Measurements from ENCODE around the gene NUTM1. TPM values are rescaled to one million over a fixed set of nuclear protein-coding genes. Genes with fewer than 3 reads are reported as not detected.

NUTM1 gene
- total RNA-seq, 1 experiment from 2014 or later: 0.46 TPM

GRCh38 chr15:34370643-34371042 lies 27.5 kb downstream of the NUTM1 start:
- Mint-ChIP-seq H3K9me3 (peaks cover 25% of the 10 kb centered on the region), H3K27ac (no peak overlapping the region), H3K36me3 (peaks cover 13% of the 10 kb centered on the region), H3K4me3 (no peak overlapping the region), H3K4me1 (peaks cover 16% of the 10 kb centered on the region), H3K27me3 (ENCODE audit: low read depth) (no peaks in the 10 kb centered on the region; the same call in 1 of the 2 replicates)
- DNase-seq (ENCODE audit: low spot score) (no peak), ATAC-seq (no peak)
- CTCF ChIA-PET: no interaction called here
- TF ChIP-seq FOXP1 (CRISPR knock-in tag; IDR thresholded peaks at IDR 0.05; ENCODE audit: borderline replicate concordance) (no peak), GABPB1 (CRISPR knock-in tag; IDR thresholded peaks at IDR 0.05) (no peak), AR (CRISPR knock-in tag; IDR thresholded peaks at IDR 0.05) (no peak), ZNF425 (CRISPR knock-in tag; conservative IDR thresholded peaks at IDR 0.05) (no peak), ZNF512 (CRISPR knock-in tag; IDR thresholded peaks at IDR 0.05; ENCODE audit: borderline replicate concordance) (0 out of 2 replicates have a peak, but pooled peaks have one; percentile 76)
- POLR2A ChIA-PET: no interaction called here

GRCh38 chr15:34373951-34374350 lies 30.8 kb downstream of the NUTM1 start:
- Mint-ChIP-seq H3K36me3 (peaks cover 17% of the 10 kb centered on the region), H3K9me3 (peaks cover 35% of the 10 kb centered on the region), H3K4me3 (no peak overlapping the region), H3K27ac (no peak overlapping the region), H3K27me3 (ENCODE audit: low read depth) (peaks cover 25% of the 10 kb centered on the region), H3K4me1 (peaks cover 13% of the 10 kb centered on the region)
- ATAC-seq (no peak), DNase-seq (ENCODE audit: low spot score) (no peak)
- TF ChIP-seq TCF7 (CRISPR knock-in tag; IDR thresholded peaks at IDR 0.05; ENCODE audit: low read depth) (no peak), ZNF317 (CRISPR knock-in tag; IDR thresholded peaks at IDR 0.05; ENCODE audit: borderline replicate concordance, low read depth) (no peak), AFF4 (CRISPR knock-in tag; IDR thresholded peaks at IDR 0.05; ENCODE audit: borderline replicate concordance) (no peak)
- ChIA-PET POLR2A (no interaction called here), CTCF (no interaction called here)

GRCh38 chr15:34374816-34375215 lies 31.7 kb downstream of the NUTM1 start:
- no peak overlapping the region for H3K4me3 Mint-ChIP-seq
- H3K27me3 Mint-ChIP-seq (ENCODE audit: low read depth): peaks cover 25% of the 10 kb centered on the region
- H3K4me1 Mint-ChIP-seq: peaks cover 13% of the 10 kb centered on the region
- H3K36me3 Mint-ChIP-seq: peaks cover 17% of the 10 kb centered on the region
- ATAC-seq (no peak), DNase-seq (ENCODE audit: low spot score) (no peak)
- H3K9me3 Mint-ChIP-seq: peaks cover 35% of the 10 kb centered on the region
- TF ChIP-seq SOX15 (CRISPR knock-in tag; IDR thresholded peaks at IDR 0.05): no peak
- TF ChIP-seq ZNF121 (CRISPR knock-in tag; IDR thresholded peaks at IDR 0.05): no peak
- TF ChIP-seq MYBL2 (CRISPR knock-in tag; IDR thresholded peaks at IDR 0.05): no peak
- TF ChIP-seq OVOL2 (CRISPR knock-in tag; IDR thresholded peaks at IDR 0.05; ENCODE audit: borderline replicate concordance): no peak
- no peak for TF ChIP-seq ZNF425 (CRISPR knock-in tag; conservative IDR thresholded peaks at IDR 0.05)
- no peak for TF ChIP-seq ZNF281 (CRISPR knock-in tag; IDR thresholded peaks at IDR 0.05)
- no peak for TF ChIP-seq E2F5 (CRISPR knock-in tag; IDR thresholded peaks at IDR 0.05)
- CTCF ChIA-PET: no interaction called here
- no peak overlapping the region for H3K27ac Mint-ChIP-seq
- POLR2A ChIA-PET: no interaction called here
